GM19467 (cell line): ENCODE results near the gene SRGAP1.

Experiments used
- ATAC-seq: cut with Tn5 transposase; IDR thresholded peaks from one replicate; pipeline ENCODE4 v1.9.1; 2021; ENCODE audit warnings: mild to moderate bottlenecking, moderate library complexity; ENCODE audit not compliant: unreplicated experiment

The SRGAP1 gene

DNA sequence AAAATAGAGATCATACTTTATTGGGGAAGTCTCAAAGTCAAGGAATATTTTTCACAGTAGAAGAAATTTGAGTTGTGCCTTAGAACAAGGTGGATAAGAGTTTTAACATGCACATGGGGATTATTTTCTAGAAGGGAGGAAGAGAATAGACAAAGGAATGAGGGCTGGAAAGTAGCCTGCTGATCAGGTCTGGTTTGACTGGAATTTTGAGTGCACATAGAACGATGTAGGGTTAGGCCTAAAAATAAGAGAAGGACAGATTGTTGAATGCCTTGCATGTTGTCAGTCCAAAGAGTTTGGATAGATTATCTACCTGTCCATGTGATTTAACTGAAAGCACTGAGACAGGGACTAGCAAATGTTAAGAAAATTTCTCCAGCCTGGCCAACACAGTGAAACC, 87.2 kb downstream of the SRGAP1 start:
- ATAC-seq: no peak

GRCh38 chr12:63934936-63935335, 90.4 kb downstream of the SRGAP1 start:
- ATAC-seq: no peak

DNA sequence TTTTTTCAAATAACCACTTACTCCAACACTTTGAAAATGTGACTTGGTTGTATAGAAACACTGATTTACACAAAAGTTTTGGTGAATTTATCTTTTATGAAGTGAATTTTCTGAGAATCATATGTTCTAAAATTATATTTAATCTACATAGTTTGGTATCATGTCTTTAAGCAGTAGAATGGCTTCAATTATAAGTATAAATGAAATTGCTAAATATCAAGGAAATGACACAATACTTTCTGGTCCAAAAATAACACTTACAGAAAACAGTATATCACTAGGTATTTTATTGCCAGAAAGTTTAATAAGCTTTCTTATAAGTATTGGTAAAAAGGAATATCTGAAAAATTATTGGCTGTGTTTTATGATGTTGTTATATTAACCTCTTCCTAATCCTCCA, 90.9 kb downstream of the SRGAP1 start:
- ATAC-seq: no peak

DNA sequence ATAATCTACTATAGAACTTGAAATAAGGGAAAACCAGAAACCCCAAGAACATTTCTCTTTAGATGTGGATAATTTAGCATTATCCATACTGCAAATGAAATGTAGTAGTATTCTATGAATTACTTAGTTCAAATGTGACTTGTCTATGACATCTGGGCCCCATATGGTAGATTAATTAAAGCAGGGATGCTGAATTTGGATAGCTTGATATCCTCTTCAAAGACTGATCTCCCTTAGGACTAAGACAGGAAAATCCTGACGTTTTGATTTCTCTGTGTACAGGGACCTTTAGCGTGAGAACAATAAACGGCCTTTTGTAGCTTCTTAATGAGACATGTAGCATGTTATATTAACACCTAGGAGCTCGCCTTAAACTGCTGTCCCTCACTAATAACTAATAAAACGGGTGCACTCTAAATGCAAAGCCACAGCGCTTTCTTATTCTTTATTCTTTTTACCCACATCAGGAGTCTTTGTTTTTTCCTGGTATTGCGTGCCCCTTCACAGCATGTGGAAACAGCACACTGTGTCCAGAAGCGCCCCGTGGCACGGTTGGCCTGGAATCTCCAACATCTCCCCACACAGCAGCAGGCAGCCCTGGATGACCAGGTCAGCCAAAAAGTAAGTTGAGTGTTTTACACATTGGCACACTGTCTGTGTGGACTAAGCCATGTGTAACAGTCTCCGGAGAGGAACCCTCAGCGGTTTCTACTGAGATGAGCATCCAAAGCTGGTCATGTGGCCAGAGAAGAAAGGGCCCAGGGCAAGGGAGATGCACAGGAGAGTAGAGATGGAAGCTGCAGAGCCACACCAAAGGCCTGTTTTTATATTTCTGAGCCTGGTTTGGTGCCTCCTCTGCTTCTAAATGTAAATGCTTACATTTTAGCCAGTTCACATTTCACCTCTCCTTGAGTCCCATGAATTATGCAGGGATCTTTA, 93.1 kb downstream of the SRGAP1 start:
- no peak for ATAC-seq

- no peak for ATAC-seq
Measured at GRCh38 chr12:63940310-63941005, 96.0 kb downstream of the SRGAP1 start.

DNA sequence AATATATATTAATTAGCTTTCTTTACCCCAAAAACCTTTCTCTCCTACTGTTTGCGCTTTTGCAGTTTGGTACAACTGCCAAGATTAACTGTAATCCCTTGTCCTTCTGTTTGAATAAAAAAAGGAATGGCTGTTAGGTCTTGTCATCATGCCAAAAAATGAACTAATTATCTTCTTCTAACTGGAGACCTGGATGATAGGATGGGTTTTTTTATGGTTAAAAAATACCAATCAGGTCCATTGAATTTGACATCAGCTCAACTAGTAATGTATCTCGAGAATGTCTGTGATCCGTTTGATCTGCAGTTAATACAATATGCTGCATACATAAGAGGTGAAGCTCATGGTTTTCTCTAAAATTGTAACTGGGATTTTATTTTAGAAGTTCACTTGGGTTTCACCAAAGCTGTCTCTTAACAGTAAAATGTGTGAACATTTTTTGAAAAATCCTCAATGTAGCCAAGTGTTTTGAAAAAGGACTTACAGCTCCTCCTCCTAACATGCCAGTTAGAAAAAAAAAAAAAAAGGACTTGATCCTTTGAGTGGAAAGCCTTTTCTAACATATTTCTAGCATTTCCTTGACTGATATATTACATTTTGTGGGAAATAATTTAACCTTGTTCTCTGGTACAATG, 96.8 kb downstream of the SRGAP1 start:
- ATAC-seq: no peak

GRCh38 chr12:63941879-63942278, 97.4 kb downstream of the SRGAP1 start:
- ATAC-seq: no peak

- ATAC-seq: no peak
Measured at GRCh38 chr12:63942464-63943241, 98.2 kb downstream of the SRGAP1 start.

DNA sequence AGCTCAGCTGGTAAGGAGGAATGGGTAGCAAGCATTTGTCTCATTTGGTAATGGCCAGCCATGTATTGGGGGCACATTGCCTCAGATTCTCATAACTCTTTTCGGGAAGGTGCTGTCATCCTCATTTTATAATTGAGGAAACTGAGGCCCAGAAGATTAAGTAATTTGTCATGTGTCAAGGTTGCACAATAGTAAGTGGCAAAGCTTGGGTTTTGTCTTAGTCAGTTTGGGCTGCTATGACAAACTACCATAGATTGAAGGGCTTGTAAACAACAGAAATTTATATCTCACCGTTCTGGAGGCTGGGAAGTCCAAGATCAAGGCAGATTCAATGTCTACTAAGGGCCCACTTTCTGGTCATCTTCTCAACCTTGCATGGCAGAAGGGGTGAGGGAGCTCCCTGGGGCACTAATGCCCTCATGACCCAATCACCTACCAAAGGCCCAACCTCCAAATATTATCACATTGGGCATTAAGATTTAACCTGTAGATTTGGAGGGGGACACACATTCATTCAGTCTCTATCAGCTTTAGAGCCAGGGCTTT, 99.6 kb downstream of the SRGAP1 start:
- ATAC-seq: no peak

DNA sequence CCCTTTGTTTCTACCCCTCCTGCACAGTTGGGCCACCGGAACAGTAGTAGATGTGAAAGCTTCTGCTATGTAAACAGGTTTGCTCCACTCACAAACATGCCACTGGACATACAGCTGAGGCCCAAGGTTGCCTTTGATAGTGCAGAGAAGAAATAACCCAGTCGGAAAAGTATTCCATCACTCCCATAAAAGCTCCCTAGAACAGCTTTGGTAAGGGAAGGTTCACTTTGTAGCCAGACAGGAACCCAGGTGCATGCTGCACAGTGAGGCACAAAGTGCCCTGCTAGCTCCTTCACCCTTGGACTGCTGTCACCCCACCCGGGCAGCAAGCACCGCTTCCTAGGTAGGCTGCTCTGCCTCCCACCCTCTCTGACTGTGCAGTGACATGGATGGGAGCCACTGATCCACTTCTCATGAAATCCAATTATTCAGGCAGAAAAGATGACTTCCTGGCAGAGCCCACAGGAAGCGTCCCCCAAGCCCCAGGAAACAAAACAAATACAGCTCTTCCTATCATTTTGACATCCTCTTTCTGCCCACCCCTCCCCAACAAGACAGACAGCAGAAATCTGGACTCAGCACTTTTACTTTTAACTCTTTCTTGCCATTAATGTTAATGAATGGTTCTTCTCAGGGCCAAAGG, 100.2 kb downstream of the SRGAP1 start:
- ATAC-seq: no peak

DNA sequence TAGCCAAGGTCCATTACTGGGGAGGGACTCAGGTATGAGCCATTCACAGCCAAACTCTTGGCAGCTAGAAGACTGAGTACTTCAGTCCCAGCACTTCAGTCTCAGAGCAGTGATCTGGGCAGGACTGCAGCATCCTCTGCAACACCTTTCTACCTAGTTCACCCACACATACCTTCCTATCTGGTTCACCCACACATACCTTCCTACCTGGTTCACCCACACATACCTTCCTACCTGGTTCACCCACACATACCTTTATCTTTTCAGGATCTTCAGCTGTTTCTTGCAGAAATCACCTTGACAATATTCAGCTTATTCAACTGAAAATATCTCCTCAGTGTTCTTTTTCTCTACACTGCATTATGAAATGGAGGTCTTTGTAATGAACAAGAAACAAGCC, 101.3 kb downstream of the SRGAP1 start:
- ATAC-seq: no peak

- ATAC-seq: no peak
Measured at GRCh38 chr12:63948211-63948610, 103.7 kb downstream of the SRGAP1 start.

DNA sequence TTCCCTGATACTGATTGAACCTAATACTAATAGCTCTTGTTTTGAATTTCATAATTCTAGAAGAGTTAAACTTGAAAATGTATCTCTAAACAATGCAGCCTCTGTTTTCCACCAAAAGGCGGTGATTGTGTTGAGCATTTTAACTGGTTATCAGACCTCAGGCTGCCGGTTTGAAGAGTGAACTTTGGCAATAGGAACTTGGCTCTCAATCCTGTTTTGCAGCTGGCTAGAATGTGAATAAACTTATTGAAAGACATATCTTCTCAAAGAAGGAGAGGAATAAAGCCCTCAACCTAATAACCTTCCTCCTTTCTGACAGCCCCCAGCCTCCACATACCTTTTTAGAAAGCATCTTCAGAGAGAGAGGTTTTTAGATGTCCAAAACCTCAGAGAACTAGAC, 105.4 kb downstream of the SRGAP1 start:
- no peak for ATAC-seq

DNA sequence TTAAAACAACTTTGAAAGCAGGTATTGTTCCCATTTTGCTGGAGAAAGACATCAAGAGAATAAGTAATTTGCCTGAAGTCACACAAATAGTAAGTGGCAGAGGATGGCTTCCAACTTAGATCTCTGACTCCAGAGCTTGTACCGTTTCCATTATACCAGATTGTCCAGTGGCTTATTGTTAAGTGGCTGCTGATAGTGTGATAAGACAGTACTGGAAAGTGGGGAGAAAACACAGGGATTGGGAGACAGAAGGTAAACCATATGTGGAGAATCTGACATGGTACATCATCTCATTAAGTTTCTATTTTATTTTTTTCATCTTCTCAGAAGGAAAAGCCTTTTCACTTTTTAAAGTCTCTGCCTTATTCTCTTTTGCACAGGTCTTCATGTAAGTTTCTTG, 108.5 kb downstream of the SRGAP1 start:
- no peak for ATAC-seq

DNA sequence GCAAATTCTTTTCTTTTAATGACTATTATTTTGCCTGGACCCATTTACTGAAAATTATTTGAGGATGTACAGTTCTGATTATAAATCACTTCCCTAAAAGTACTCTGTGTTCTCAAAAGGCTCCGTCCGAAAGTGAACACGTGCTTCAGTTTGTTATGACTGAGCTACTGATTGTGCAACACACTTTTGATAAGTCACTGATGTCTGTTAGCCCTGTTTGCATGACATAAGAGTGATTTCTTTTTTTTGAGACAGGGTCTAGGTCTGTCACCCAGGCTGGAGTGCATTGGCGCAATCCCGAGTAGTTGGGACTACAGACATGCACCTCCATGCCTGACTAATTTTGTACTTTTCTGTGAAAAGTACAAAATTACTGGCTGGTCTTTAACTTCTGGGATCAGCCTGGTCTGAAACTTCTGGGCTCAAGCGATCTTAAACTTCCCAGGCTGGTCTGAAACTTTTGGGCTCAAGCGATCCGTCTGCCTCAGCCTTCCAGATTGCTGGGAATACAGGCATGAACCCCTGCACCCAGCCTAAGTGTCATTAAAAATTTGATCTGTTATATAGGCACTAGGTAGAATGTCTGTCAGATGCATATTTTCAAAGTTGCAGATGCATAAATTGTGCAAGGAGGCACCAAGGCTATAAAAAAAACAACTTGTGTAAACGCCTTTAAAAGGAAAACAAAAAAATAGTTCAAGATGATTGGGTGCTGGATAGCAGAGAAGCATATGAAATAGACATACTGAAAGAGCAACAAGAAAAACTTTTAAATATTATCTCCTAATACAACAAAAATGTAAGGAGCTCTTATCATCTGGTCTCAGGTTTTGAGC, 111.5 kb downstream of the SRGAP1 start:
- ATAC-seq: no peak

- ATAC-seq: no peak
Measured at GRCh38 chr12:63957496-63957895, 113.0 kb downstream of the SRGAP1 start.

DNA sequence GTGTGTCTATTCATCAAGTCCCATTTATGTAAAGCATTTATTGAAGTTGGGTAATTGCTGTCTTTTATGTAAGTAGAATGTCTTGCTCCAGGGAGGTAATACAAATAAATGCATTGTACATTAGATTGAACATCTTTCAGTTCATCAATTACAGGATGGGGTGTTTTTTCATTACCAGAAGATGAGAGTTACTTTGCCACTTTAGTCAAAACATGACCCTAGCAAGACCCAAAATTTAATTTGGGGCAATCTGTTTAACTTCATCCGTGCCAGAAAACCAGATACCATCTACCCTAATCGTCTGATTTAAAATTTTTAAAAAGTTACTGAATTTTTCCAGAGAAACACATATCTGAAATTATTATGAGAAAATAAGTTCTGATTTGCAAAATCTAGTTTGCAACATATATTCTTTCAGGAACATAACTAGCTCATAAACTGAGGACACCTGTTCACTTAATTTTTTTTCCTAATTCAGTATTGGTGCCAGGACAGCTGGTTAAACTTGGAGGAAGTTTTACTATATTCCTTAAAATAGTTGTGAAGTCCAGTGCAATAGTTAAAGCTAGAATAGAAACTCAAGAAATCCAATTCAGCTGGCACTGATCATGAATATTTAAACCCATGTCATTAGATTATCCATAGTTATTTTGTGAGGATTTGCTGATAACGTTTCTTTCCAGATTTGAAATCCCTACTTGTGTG, 114.5 kb downstream of the SRGAP1 start:
- ATAC-seq: no peak

DNA sequence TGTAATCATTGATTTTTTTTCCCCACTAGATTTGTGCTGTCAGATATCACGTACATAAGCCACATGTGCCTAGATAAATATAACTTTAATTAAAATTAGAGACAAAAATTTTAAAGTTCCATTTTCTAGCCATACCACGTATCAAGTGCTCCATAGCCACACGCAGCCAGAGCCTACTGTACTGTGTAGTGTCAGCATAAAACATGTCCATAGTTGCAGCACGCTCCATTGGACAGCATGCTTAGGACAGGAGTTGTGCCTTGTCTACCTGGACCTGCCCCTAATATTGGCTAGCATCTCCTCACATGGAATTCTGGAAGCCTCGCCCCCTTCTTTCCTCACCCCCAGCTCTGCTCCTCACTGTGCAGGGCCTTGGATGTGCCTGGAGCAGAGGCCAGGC, 116.5 kb downstream of the SRGAP1 start:
- no peak for ATAC-seq

- no peak for ATAC-seq
Measured at GRCh38 chr12:63961543-63961942, 117.0 kb downstream of the SRGAP1 start.
